GM21717 (cell line): ENCODE data around the gene TSPAN18.

ENCODE experiments used
- ATAC-seq: cut with Tn5 transposase; IDR thresholded peaks from one replicate; pipeline ENCODE4 v1.9.1; 2021; ENCODE audit warnings: mild to moderate bottlenecking, moderate library complexity; ENCODE audit not compliant: unreplicated experiment

The TSPAN18 gene

DNA sequence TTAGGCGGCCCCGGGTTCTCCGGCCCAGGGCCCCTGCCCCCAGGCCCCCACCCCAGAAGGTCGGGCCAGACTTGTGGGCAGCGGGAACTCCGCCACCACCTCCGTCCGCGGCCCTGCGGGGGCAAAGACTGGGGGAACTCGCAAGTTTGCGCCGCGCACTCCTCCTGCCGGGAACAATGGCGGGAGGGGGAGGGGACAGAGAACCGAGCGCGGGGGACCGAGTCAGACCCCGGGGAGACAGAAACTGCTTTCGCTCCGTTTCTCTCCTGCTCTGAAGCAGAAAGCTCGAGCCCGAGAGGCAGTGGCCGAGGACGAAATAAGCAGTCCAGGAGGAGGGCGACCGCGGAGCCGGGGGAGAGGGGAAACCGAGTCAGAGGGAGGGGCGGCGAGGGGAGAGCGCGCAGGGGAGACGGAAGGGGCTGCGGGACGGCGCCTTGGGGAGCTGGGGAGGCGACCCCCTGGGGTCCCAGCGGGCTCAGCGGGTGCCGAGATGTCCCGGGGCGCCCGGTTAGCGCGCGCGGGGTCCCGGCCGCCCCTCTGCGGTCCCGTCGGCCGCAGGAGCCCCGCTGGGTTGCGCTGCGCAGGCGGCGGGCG lies 223.4 kb downstream of the TSPAN18 start:
- ATAC-seq = no peak

DNA sequence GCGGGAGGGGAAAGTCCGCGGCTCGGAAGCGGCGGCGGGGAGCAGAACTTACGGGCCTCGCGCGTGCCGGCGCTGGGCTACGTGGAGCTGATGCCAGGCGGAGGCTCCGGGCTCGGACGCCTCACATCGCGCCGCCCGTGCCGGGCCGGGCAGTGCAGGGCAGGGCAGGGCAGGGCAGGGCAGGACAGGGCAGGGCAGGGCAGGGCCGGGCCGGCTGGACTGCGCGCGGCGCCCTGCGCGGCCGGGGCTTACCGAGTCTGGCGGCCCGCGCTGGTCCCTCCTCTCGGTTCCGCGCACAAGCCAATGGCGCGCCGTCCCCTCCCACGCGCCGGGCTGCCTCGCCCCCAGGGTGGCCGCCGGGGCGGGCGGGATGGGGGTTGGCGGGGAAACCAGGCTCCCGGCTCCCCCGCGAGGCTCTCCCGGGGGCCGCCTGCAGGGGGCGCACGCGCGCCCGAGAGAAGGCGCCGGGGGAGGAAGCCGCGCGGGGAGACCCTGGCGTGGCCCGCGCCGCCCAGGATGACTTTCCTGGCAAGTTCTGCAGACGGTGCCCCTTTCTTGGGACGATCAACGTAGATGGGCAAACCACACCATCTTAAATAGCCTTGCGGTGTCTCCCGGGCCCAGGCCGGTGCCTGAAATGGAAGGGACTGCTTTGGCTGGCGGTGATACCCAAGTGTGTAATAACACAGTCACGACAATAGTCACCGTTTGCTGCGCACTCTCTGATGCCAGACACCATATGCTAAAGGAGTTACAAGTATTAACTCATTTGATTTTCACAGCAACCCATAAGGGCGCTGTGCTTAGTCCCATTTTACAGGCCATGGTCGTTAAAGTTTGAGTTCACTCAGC lies 224.1 kb downstream of the TSPAN18 start, which contains the start of gene TP53I11:
TP53I11 (minus strand) TSS at position 259 of the 852 bp plus-strand sequence. CDS start 12,548 bp downstream, outside the sequence.
- ATAC-seq = no peak

DNA sequence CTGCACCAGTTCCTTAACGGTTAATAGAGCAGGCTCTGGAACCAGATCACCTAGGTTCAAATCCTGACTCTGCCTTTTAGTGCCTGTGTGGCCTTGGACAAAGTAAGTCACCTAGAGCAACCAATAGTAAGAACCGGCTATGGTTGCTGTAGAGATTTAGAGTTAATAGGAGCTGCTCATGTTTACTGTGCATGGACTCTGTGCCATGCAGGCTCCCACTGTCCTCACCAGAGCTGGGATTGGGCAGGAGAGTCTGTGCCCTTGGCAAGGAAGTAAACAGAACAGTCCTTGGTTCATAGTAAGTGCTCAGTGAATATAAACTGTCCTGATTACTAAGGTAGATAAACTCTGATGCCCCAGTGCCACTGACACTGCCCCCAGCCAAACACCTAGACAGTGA lies 225.3 kb downstream of the TSPAN18 start:
- ATAC-seq = no peak

DNA sequence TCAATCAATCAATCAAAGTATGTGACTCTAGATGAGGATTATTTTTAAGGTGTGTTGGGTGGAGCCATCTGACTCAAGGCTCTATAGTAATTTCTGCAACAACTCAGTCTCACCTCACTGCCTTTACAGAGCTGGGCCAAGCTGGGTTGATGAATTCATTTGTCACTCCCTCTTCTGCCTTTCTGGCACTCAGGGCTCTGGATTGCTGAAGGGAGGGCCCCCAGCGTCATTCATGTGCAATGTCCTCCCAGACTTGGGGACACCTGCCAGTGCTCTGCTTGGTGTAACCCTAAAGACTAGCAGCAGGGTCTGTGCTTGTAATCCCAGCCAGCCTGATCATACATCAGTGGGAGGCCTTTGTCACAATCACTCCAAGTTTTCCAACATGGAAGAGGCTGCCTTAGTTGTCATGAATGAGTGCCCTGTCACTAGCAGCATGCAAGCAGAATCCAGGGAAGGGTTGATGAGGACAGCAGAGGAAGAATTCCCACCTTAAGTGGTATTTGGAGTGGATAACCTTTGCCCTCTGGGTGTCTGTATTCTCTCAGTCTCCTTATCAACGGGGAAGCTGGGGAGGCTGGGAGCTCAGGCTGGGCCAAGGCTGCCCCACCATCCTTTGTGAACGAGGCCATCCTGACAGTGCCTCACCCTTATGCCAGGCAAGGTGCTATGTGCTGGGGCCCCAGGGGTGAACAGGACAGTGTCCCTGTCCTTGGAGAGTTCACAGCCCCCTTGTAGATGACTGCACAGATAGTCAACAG lies 225.9 kb downstream of the TSPAN18 start:
- ATAC-seq = no peak

DNA sequence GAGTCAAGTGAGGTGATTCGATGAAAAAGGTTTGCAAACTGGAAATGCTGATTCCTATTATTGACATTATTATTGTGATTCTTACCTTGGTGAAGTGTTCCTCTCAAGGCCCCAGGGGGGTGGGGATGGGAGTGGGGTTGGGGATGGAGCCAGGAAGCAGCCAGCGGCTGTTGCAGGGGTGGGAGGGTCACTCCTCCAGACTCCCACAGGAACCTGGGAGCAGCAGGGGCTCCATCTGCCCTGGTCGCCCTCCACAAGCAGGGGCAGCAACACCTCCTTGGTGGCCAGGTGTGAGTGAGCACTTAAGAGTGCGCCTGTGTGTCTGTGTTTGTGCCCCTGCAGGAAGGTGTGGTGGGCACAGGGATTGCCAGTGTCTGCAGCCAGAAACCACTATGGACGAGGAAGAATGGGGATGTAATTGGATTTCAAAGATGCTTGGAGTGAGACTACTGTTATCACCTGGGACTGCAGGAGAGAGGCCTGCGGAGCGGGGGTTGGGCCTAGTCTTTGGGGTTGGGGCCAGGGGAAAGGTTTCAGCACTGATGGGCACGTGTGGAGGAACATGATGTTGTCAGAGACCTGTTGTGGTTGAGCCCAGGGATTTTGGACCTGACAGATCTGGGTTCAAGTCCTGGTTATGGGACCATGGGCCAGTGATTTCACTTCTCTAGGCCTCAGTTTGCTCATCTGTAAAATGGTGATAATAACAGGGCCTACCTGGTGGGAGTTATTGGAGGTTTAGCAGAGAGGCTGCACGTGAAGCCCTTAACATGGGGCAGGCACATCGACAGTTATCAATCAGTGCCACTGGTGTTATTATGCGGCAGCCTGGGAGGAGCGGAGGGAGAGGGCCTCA lies 227.5 kb downstream of the TSPAN18 start:
- ATAC-seq = no peak

DNA sequence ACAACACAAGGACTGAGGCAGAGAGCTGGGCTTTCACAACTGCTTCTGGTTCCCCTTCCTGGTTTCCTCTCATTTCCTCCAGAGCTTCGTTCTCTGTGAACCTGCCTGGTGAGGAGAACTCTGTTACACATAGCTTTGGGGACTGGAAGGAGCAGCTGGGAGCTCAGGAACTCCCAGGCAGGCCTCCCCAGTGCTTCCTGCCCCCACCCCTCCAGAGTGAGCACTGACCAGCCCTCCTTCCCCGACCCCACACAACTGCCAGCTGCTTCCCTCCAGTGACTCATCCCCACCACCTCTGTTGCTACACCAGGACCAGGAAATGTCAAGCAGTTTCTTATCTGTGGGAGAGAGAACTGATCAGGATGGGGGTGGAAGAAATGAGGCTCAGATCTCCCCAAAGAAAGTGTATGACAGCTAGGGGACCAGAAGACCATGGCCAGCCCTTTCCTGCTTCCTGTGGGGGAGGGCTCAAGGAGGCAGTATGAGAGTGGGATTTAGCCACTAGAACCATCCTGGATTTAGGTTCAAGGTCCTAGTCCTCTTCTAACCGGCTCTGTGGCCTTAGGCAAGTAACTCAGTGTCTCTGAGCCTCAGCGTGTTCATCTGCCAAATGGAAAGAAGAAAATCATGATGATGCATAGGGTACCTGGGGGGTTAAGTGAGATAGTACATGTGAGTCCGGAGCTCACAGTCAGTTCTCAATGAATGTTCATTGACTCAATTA lies 228.4 kb downstream of the TSPAN18 start:
- ATAC-seq = no peak

DNA sequence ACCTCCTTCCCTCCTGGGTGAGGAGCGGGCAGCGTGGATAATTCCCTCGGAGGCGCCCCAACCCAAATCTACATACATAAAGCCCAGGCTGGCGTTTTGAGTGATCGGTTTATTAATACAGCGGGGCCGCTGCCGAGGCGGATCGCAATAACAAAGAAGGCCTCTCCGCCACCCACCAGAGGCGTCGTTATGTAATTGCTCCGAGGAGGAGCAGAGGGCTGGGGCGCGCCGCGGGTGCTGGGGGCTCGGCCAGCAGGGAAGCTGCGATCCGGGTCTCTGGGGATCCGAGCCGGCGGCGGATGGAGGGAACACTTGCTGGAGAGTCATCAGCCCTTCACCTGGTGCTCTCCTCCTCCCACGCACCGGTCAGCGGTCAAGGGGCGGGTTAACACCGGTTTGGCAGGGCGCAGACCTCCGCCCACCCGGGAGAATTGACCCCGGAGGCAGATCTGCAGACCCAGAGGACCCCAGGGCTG lies 230.3 kb downstream of the TSPAN18 start:
- ATAC-seq = no peak

DNA sequence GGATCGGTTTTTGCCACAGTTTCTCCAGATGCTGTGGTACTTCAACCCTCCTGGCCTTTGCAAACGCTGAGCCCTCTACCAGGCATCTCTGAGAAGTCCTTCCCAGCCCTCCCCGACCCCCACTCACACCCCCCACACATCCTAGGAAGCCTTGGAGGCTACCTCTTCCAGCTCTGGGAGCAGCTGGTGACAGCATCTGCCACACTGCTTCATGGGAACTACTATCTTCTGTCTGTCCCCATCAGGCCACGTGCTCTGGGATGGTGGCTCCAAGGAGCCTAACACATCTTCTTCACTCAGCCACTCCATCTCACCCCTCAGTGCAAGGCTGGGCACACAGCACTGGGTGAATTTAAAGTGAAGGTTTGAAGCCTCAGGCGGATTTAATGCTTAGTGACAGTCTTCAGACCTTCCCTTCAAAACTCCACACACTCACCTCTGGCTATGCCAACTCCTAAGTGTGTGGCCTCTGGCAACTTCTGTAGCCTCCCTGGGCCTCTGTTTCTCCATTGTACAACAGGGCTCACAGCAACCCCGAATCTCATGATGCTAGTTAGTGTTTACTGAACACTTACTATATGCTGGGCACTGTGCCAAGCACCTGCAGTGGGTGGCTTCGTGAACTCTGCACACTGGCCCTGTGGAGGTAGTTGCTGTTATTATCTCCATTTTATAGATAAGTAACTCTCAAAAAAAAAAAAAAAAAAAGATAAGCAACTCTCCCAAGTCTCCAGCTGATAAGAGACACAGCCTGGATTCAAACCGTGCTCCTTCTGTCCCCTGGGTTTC lies 231.2 kb downstream of the TSPAN18 start:
- no peak for ATAC-seq

DNA sequence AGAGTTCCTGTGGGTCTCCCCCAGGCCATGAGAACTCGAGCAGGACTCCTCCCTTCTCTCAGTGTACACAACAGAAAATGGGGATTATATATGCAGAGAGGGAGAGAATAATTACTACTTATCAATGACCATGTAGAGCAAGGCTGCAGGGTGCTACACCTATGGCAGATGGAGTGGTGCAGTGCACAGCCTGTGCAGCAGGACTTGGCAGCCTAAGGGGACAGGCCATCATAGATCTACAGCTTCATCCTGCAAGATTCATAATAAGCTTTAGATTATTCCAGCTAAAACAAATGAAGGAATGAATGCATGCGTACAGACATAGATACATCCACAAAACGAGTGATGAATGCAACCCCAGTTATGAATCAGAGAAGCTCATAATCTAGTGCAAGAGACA lies 232.3 kb downstream of the TSPAN18 start:
- ATAC-seq = no peak

DNA sequence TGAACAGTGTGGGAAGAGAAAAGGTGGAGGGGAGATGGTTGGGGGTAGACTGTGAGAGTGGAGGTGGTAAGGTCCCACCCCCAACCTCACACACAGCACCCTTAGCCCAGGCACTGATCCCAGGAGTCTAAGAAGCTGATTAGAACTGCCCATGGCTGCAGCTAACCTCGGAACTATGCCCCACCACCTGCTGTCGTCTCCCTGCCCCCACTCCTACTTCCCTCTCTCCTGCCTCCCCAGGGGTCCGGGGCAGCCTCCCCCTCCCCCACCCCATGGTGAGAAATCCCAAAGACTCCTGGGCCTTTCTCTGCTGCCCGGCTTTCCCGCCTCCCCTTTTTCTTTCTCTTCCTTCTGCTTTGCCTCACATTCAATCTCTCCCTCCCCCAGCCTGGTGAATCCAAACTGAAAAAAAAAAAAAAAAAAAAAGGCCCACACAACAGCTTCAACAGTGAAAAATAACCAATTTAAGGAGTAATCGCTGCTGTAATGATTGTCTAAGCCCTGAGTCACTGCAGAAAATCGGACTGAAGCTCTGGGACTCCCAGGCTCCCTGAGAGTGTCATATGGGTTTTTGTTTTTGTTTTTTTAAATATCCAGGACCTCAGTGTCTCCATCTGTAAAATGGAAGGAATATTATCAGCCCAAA lies 233.6 kb downstream of the TSPAN18 start:
- no peak for ATAC-seq

DNA sequence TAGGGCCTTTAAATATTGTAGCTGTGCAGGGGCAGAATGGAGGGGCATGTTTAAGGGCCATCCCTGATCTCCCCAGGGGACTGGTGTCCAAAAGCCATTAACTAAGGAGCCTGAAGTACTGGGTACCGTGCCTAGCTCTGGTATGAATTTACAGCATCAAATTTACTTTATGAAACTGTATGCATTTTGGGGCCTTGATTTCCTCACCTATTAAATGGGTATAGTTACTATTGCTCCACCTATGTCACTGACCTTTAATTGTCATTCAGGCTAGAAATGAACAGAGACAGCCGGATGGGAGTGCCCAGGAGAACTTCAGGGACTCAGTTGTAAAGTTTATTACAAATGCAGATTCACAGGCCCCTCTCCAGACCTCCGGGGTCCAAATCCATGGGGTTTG lies 235.7 kb downstream of the TSPAN18 start:
- ATAC-seq = no peak

DNA sequence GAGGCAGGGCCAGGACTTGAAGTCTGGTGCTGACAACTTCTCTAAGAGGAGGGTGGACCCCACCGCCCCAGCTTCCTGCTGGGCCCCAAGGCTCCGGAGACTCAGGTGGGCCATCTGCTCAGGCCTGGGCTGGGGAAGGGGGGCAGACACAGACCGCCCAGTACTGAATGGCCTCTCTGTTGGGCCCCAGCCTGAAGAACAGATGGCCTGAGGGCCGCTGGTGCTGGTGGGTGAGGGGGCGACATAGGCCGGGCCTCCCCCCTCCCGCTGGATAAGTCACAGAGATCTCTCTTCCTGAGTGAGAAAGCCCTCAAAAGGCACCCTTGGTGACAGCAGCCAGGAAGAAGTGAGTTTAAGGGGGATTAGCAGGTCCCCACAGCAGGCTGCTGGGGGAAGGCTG lies 236.4 kb downstream of the TSPAN18 start:
- ATAC-seq = no peak

DNA sequence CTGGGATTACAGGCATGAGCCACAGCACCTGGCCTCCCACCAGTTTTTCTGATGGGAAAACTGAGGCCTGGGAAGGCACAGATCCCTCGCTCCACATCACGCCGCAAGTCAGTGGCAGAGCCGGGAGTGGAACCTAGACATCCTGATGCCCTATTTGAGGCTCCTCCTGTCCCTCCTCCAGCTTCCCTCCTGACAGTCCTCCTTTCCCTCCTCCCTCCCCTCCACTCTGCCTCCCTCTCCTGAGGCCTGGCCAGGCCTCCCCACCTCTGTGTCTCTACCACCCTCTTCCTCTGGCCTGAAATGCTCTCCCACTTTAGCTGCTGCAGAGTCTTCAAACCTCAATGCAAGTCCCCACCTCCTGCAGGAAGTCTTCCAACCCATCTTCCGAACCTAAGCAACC lies 237.2 kb downstream of the TSPAN18 start:
- ATAC-seq = no peak

DNA sequence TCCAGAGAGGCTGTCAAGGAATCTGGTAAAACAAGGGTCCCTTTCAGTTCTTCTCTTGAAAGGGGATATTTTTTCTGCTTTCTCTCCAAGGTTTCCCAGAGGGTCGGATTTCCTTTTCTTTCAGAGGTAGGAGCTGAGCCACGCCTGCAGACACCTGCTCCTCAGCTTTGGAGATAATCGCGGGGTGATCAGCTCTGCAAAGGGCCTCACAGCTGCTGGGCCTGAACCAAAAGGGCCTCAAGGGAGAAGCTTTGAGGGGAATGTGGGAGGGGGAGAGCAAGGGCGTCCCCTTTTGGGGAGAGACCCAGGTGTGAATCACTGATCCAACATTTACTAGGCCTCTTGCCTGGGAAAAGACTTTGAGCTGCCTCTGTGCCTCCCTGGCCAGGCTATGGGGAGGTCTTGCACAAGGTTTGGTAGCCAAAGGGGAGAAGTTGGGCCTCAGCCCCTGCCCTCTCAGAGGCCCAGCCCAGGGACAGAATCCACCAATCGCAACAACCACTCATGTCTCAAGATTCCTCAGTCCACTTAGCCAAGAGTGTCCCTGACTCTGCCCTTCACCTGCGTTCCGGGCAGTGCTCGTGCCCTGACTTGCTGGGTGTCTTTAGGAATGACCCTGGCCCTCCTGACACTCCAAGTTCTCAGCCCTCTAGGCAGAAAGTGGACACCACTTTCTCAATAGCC lies 237.9 kb downstream of the TSPAN18 start:
- ATAC-seq = no peak

DNA sequence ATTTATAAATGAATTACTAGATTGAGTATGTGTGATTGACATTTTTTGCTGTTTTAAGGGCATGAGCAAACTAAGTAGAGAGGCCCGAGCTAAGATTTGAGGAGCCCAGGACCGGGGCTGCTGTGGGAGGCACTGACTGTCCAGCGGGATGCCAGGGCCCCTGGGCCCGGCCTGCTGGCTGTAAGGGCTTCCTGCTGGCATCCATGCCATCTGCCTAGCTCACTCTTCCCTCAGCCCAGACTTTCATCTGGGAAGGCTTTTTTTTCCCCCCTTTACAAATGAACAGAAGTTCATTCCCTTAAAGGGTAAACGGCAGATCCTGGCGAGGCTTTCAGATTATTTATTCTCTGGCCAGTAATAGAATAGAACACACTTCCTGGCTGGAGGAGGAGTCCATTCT lies 239.9 kb downstream of the TSPAN18 start:
- no peak for ATAC-seq

DNA sequence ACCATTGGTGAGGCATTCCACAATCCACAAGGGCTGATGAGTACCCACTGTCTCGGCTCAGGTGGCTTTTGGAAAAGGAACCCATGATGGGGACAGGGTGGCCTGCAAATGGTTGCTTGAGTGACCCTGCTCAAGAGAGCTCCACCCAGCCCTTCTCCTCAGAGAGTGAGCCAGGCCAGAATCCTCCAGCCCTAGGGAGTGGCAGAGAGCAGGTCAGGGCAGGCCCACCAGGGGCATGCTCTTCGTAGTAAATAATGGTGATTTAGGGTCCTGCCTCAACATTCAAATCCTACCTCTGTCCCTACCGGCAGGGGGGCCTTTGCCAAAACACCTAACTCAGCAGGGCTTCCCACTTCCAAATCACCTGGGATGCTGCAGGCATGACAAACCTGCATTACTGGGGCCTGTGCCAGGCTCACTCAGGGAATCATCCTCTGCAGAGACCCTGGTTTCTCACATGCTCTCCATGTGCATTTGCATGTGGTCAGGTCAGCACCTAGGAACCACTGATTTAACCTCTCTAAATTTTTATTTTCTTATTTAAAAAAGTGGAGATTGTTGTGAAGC lies 241.3 kb downstream of the TSPAN18 start:
- ATAC-seq = no peak

DNA sequence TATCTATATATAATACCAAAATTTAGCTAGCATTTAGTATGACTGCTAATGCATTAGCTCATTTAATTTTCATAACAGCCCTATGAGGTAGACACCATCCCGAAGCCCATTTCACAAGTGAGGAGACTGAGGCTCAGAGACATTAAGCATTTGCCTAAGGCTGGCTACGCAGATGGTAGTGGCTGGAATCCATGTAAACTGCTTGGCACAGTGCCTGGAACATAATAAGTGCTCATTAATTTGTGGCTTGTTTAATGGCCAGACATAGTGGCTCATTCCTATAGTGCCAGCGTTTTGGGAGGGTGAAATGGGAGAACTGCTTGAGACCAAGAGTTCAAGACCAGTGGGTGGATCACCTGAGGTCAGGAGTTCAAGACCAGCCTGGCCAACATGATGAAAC lies 241.7 kb downstream of the TSPAN18 start:
- ATAC-seq = no peak
